ENCODE measurements around the gene BBS9. TPM values are rescaled to one million over a fixed set of nuclear protein-coding genes. Genes with fewer than 3 reads are reported as not detected.

BBS9 gene
- total and polyA plus RNA-seq, 4 donors = 2.3 to 9.5 (median 4.5) TPM

DNA sequence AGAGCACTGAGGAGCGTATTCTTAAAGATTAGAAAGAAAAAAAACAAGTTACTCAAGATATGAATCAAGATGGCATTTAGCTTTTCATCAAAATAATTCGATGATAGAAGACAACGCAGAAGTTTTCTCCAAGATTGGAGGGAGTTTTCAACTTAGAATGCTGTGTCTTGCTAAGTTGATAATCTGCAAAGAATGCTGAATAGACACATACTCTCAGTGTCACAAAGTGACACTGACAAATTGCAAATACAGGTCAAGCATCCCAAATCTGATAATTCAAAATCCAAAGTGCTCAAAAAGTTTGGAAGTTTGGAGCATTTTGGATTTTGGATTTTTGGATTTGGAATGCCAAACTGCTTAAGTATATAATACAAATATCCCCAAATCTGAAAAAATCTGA is 243.8 kb downstream of the BBS9 start:
- no peaks in the 10 kb centered on the region for H3K9me3 ChIP-seq (ENCODE audit: control insufficient read depth in 4 of 4, low read length in 3 of 4)
- H3K27ac ChIP-seq (ENCODE audit: low read depth in 1 of 2, low read length in 2 of 2) = no peak overlapping the region
- no peak overlapping the region for H3K9ac ChIP-seq (ENCODE audit: low read depth in 1 of 2, low read length in 2 of 2)
- peaks cover 0 to 2% (median under 1%) of the 10 kb centered on the region in 4 donors for H3K36me3 ChIP-seq (ENCODE audit: control insufficient read depth in 4 of 4, insufficient read depth in 3 of 4, low read depth in 1 of 4, low read length in 3 of 4)
- no peak for DNase-seq (ENCODE audit: low spot score)
- H3K27me3 ChIP-seq (ENCODE audit: control insufficient read depth in 4 of 4, insufficient read depth in 4 of 4, low read length in 3 of 4) = no peaks in the 10 kb centered on the region
- H3K4me1 ChIP-seq (ENCODE audit: control insufficient read depth in 4 of 4, insufficient read depth in 4 of 4, low read length in 3 of 4) = no peaks in the 10 kb centered on the region
- WGBS = 92% methylated on average over 3 of the region's 3 CpGs
- no peak for TF ChIP-seq FOXA1 (IDR thresholded peaks at IDR 0.05)
- no peak for TF ChIP-seq EGR1 (IDR thresholded peaks at IDR 0.05; ENCODE audit: low read depth in 2 of 2)
- TF ChIP-seq, protein P1, sequence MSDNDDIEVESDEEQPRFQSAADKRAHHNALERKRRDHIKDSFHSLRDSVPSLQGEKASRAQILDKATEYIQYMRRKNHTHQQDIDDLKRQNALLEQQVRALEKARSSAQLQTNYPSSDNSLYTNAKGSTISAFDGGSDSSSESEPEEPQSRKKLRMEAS (IDR thresholded peaks at IDR 0.05) = no peak
- TF ChIP-seq YY1 (IDR thresholded peaks at IDR 0.05) = no peak
- TF ChIP-seq FOXA2 (IDR thresholded peaks at IDR 0.05) = no peak
- TF ChIP-seq TAF1 (conservative IDR thresholded peaks at IDR 0.05) = no peak
- TF ChIP-seq ATF3 (IDR thresholded peaks at IDR 0.05) = no peak
- TF ChIP-seq JUND (IDR thresholded peaks at IDR 0.05) = no peak
- TF ChIP-seq SP1 (IDR thresholded peaks at IDR 0.05) = no peak
- no peak overlapping the region for H3K4me3 ChIP-seq (ENCODE audit: low read depth in 1 of 3, low read length in 3 of 3)

DNA sequence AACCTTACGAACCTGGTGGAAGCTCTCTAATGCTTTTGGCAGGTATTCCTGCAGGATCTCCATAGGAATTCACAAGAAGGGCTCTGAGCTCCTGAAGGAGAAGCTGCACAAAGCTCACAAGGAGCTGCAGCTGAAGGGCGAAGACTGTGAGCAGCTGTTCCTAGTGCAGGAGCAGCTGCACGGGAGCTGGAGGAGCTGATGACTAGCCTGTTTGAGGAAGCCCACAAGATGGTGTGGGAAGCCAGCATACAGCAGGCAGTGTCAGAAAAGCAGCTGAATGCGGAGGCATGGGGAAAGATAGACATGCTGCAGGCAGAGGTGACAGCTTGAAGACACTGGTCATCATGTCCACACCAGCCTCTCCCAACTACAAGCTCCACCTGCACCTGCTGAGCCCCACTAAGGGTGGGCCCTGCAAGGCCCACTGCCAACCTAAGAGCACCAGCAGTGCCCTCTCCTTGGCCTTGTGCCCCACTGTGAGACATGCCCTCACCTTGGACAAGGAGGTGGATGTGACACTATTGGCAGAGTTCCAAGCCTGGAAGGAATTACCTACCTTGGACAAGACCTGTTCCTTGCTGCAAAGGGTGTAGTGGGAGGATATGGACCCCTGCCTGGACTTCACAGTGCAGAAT is 250.6 kb downstream of the BBS9 start:
- H3K9ac ChIP-seq (ENCODE audit: low read depth in 1 of 2, low read length in 2 of 2) = no peak overlapping the region
- TF ChIP-seq, protein P1 (IDR thresholded peaks at IDR 0.05) = no peak
- TF ChIP-seq ATF3 (IDR thresholded peaks at IDR 0.05) = no peak
- TF ChIP-seq EGR1 (IDR thresholded peaks at IDR 0.05; ENCODE audit: low read depth in 2 of 2) = no peak
- TF ChIP-seq YY1 (IDR thresholded peaks at IDR 0.05) = no peak
- TF ChIP-seq SP1 (IDR thresholded peaks at IDR 0.05) = no peak
- TF ChIP-seq HNF4G (IDR thresholded peaks at IDR 0.05) = no peak
- no peak for TF ChIP-seq TAF1 (conservative IDR thresholded peaks at IDR 0.05)
- no peak for TF ChIP-seq NR2F2 (IDR thresholded peaks at IDR 0.05)
- no peak for TF ChIP-seq RXRA (IDR thresholded peaks at IDR 0.05)
- TF ChIP-seq HNF4A (conservative IDR thresholded peaks at IDR 0.05) = no peak
- TF ChIP-seq FOXA2 (IDR thresholded peaks at IDR 0.05) = no peak
- TF ChIP-seq, protein P2, sequence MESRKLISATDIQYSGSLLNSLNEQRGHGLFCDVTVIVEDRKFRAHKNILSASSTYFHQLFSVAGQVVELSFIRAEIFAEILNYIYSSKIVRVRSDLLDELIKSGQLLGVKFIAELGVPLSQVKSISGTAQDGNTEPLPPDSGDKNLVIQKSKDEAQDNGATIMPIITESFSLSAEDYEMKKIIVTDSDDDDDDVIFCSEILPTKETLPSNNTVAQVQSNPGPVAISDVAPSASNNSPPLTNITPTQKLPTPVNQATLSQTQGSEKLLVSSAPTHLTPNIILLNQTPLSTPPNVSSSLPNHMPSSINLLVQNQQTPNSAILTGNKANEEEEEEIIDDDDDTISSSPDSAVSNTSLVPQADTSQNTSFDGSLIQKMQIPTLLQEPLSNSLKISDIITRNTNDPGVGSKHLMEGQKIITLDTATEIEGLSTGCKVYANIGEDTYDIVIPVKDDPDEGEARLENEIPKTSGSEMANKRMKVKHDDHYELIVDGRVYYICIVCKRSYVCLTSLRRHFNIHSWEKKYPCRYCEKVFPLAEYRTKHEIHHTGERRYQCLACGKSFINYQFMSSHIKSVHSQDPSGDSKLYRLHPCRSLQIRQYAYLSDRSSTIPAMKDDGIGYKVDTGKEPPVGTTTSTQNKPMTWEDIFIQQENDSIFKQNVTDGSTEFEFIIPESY (IDR thresholded peaks at IDR 0.05) = no peak
- no peak for TF ChIP-seq FOXA1 (IDR thresholded peaks at IDR 0.05)
- TF ChIP-seq JUND (IDR thresholded peaks at IDR 0.05) = no peak
- no peak for TF ChIP-seq REST (IDR thresholded peaks at IDR 0.05)
- TF ChIP-seq CTCF (IDR thresholded peaks at IDR 0.05; ENCODE audit: low read depth, low read length, missing input control) = no peak
- no peak for TF ChIP-seq GABPA (IDR thresholded peaks at IDR 0.05 in 1 of 2, conservative IDR thresholded peaks at IDR 0.05 in 1 of 2)

More for the DNA sequence above, 250.6 kb downstream of the BBS9 start:
- DNase-seq (ENCODE audit: low spot score) = no peak
- Histone ChIP-seq H3K27ac (ENCODE audit: low read depth in 1 of 2, low read length in 2 of 2) (no peak overlapping the region), H3K36me3 (ENCODE audit: control insufficient read depth in 4 of 4, insufficient read depth in 3 of 4, low read depth in 1 of 4, low read length in 3 of 4) (peaks cover 0 to 4% (median 0%) of the 10 kb centered on the region in 4 donors), H3K27me3 (ENCODE audit: control insufficient read depth in 4 of 4, insufficient read depth in 4 of 4, low read length in 3 of 4) (no peaks in the 10 kb centered on the region), H3K4me3 (ENCODE audit: low read depth in 1 of 3, low read length in 3 of 3) (no peak overlapping the region), H3K4me1 (ENCODE audit: control insufficient read depth in 4 of 4, insufficient read depth in 4 of 4, low read length in 3 of 4) (no peaks in the 10 kb centered on the region), H3K9me3 (ENCODE audit: control insufficient read depth in 4 of 4, low read length in 3 of 4) (no peaks in the 10 kb centered on the region)
- 98% methylated on average over 4 of the region's 4 CpGs for WGBS
